Measurements from ENCODE around the gene KIDINS220.

Gene KIDINS220

DNA sequence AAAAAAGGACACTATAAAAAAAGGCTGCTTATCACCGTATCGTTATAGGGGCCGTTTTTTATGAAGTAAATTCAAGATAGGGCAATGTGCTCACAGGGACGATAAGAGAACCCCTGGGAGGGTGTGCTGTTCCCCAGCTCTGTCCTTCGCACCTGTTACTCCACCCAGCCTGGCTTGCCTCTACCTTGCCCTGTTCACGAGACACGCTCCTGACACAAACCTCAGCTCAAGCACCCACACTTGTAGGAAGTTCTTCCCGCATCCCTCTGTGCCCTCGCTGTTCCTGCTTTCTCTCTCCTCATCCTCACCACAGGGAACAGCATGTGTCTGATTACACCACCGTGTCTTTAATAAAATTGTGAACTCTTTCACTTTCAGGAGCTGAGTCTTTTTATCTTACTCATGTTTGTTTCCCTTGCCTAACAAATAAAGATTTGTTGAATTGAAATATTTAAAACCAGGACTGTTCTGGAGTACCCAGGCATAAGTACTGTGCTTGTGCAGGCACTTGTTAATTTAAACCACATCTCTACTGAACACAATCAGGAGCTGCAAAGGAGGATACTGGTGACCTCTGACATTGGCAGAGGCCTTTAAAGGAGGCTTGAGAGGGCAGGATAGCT is 26.0 kb upstream of the KIDINS220 start:
- Histone ChIP-seq H4K8ac (ENCODE audit: low read depth, low read length) (no peak overlapping the region), H2BK12ac (ENCODE audit: low read length) (no peak overlapping the region), H3K9ac (ENCODE audit: low read length) (no peak overlapping the region), H4K91ac (ENCODE audit: low read depth, low read length) (no peak overlapping the region), H3K36me3 (ENCODE audit: control insufficient read depth in 1 of 2, insufficient read depth in 2 of 2, low read length in 2 of 2) (peaks cover 0 to 2% of the 10 kb centered on the region in 2 experiments), H3K23ac (ENCODE audit: low read length) (no peak overlapping the region), H3K4me2 (ENCODE audit: low read length) (no peak overlapping the region), H2AFZ (ENCODE audit: insufficient read depth, low read length, poor library complexity) (no peak overlapping the region), H2BK5ac (ENCODE audit: low read depth, low read length, poor library complexity) (no peak overlapping the region), H3K14ac (ENCODE audit: low read length) (no peak overlapping the region), H3K27me3 (ENCODE audit: insufficient read depth, low read length) (no peaks in the 10 kb centered on the region), H3K27ac (ENCODE audit: low read depth, low read length) (no peak overlapping the region), H4K12ac (ENCODE audit: low read depth, low read length) (no peak overlapping the region), H3K4ac (ENCODE audit: low read depth, low read length) (no peak overlapping the region), H3K79me2 (ENCODE audit: control insufficient read depth, insufficient read depth, low read length, poor library complexity) (no peaks in the 10 kb centered on the region), H3K4me3 (ENCODE audit: low read depth, low read length) (no peak overlapping the region), H3K4me1 (ENCODE audit: control insufficient read depth in 1 of 2, insufficient read depth in 2 of 2, low read length in 2 of 2) (no peaks in the 10 kb centered on the region), H3K79me1 (ENCODE audit: low read length) (no peaks in the 10 kb centered on the region), H2BK120ac (ENCODE audit: insufficient read depth, low read length, poor library complexity) (no peak overlapping the region), H3K18ac (ENCODE audit: low read length) (no peak overlapping the region), H2AK5ac (ENCODE audit: low read length) (no peak overlapping the region), H3K9me3 (ENCODE audit: insufficient read depth, low read depth, low read length) (no peaks in the 10 kb centered on the region)
- DNase-seq: no peak
- no CpG with 5 or more reads among the region's 10 CpGs for WGBS (ENCODE audit: extremely low coverage, insufficient coverage, insufficient read length)

DNA sequence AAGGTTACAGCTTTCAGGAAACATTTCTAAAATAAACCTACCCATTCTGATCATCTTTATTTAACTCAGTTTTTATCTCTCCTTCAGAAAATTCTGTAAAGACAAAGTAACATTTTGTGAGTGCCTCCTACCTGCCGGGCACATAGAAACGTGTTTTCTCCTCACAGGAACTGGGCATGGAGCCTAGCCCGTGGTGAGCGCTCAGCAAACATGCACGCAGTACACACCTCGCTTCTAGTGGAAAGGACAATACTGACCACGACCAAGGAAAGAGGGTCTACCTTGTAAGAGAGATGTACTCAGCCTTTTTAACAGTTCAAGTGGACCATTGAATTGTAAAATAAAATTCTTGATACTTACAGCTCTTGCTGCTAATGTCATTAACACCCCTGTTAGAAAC is 24.8 kb upstream of the KIDINS220 start:
- no peak overlapping the region for H4K8ac ChIP-seq (ENCODE audit: low read depth, low read length)
- DNase-seq: no peak
- H2AK5ac ChIP-seq (ENCODE audit: low read length): no peak overlapping the region
- H3K79me1 ChIP-seq (ENCODE audit: low read length): no peaks in the 10 kb centered on the region
- no peak overlapping the region for H3K4me2 ChIP-seq (ENCODE audit: low read length)
- H3K4me1 ChIP-seq (ENCODE audit: control insufficient read depth in 1 of 2, insufficient read depth in 2 of 2, low read length in 2 of 2): no peaks in the 10 kb centered on the region
- peaks cover 0 to 2% of the 10 kb centered on the region in 2 experiments for H3K36me3 ChIP-seq (ENCODE audit: control insufficient read depth in 1 of 2, insufficient read depth in 2 of 2, low read length in 2 of 2)
- no peak overlapping the region for H3K4me3 ChIP-seq (ENCODE audit: low read depth, low read length)
- WGBS (ENCODE audit: extremely low coverage, insufficient coverage, insufficient read length): no CpG with 5 or more reads among the region's 7 CpGs
- H3K27ac ChIP-seq (ENCODE audit: low read depth, low read length): no peak overlapping the region
- no peak overlapping the region for H4K91ac ChIP-seq (ENCODE audit: low read depth, low read length)
- H3K27me3 ChIP-seq (ENCODE audit: insufficient read depth, low read length): no peaks in the 10 kb centered on the region
- no peak overlapping the region for H3K14ac ChIP-seq (ENCODE audit: low read length)
- H3K23ac ChIP-seq (ENCODE audit: low read length): no peak overlapping the region
- H3K79me2 ChIP-seq (ENCODE audit: control insufficient read depth, insufficient read depth, low read length, poor library complexity): no peaks in the 10 kb centered on the region
- no peak overlapping the region for H2BK12ac ChIP-seq (ENCODE audit: low read length)
- H4K12ac ChIP-seq (ENCODE audit: low read depth, low read length): no peak overlapping the region
- H2BK5ac ChIP-seq (ENCODE audit: low read depth, low read length, poor library complexity): no peak overlapping the region
- H3K9me3 ChIP-seq (ENCODE audit: insufficient read depth, low read depth, low read length): no peaks in the 10 kb centered on the region
- H3K18ac ChIP-seq (ENCODE audit: low read length): no peak overlapping the region
- no peak overlapping the region for H2BK120ac ChIP-seq (ENCODE audit: insufficient read depth, low read length, poor library complexity)
- no peak overlapping the region for H3K9ac ChIP-seq (ENCODE audit: low read length)
- H3K4ac ChIP-seq (ENCODE audit: low read depth, low read length): no peak overlapping the region
- H2AFZ ChIP-seq (ENCODE audit: insufficient read depth, low read length, poor library complexity): no peak overlapping the region

DNA sequence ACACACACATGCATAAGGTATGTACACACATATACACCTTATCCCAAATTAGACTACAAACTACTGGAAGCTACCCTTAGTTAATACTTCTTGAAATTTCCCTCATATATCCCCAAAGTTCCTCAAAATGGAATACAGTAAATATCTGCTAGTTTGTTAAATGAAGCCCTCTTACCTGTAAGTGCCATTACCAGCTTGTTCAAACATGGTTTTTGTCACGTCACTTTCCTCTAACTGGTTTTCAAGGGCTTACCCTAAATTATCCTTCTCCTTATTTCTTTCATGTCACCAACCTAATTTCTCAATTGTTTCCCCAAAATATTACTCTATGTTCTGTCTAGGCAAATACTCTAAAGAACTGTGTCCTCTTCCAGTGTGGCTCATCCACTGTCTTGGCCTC is 24.4 kb upstream of the KIDINS220 start:
- Histone ChIP-seq H3K23ac (ENCODE audit: low read length) (no peak overlapping the region), H4K12ac (ENCODE audit: low read depth, low read length) (no peak overlapping the region), H3K4ac (ENCODE audit: low read depth, low read length) (no peak overlapping the region), H3K79me2 (ENCODE audit: control insufficient read depth, insufficient read depth, low read length, poor library complexity) (no peaks in the 10 kb centered on the region), H2AK5ac (ENCODE audit: low read length) (no peak overlapping the region), H3K9ac (ENCODE audit: low read length) (no peak overlapping the region), H3K36me3 (ENCODE audit: control insufficient read depth in 1 of 2, insufficient read depth in 2 of 2, low read length in 2 of 2) (peaks cover 0 to 2% of the 10 kb centered on the region in 2 experiments), H3K4me3 (ENCODE audit: low read depth, low read length) (no peak overlapping the region), H3K79me1 (ENCODE audit: low read length) (no peaks in the 10 kb centered on the region), H4K8ac (ENCODE audit: low read depth, low read length) (no peak overlapping the region), H3K27ac (ENCODE audit: low read depth, low read length) (no peak overlapping the region), H3K4me1 (ENCODE audit: control insufficient read depth in 1 of 2, insufficient read depth in 2 of 2, low read length in 2 of 2) (no peaks in the 10 kb centered on the region), H3K27me3 (ENCODE audit: insufficient read depth, low read length) (no peaks in the 10 kb centered on the region), H3K14ac (ENCODE audit: low read length) (no peak overlapping the region), H3K18ac (ENCODE audit: low read length) (no peak overlapping the region), H3K9me3 (ENCODE audit: insufficient read depth, low read depth, low read length) (no peaks in the 10 kb centered on the region), H2BK12ac (ENCODE audit: low read length) (no peak overlapping the region), H2AFZ (ENCODE audit: insufficient read depth, low read length, poor library complexity) (no peak overlapping the region), H2BK120ac (ENCODE audit: insufficient read depth, low read length, poor library complexity) (no peak overlapping the region), H3K4me2 (ENCODE audit: low read length) (no peak overlapping the region), H2BK5ac (ENCODE audit: low read depth, low read length, poor library complexity) (no peak overlapping the region), H4K91ac (ENCODE audit: low read depth, low read length) (no peak overlapping the region)
- WGBS (ENCODE audit: extremely low coverage, insufficient coverage, insufficient read length): no CpG with 5 or more reads among the region's 1 CpG
- no peak for DNase-seq

DNA sequence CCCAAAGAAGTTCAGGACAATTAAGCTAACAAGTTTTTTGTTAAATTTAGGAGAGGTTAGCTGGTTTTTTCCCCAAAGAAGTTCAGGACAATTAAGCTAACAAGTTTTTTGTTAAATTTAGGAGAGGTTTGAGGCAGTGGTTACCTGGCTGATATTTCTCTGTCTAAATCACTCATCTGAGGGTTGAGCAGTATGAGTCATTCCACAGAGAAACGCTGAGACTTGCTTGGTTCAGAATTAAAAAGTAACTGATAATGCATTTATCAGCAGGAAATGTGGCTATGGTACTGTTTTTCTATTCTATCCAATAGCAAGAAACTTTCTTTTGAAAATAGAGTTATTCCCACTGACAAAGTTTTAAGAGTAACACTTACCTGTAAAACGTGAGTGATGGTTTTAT is 22.8 kb upstream of the KIDINS220 start:
- H3K4ac ChIP-seq (ENCODE audit: low read depth, low read length): no peak overlapping the region
- no peak overlapping the region for H2AK5ac ChIP-seq (ENCODE audit: low read length)
- H3K79me2 ChIP-seq (ENCODE audit: control insufficient read depth, insufficient read depth, low read length, poor library complexity): no peaks in the 10 kb centered on the region
- no peak overlapping the region for H3K23ac ChIP-seq (ENCODE audit: low read length)
- H3K27ac ChIP-seq (ENCODE audit: low read depth, low read length): no peak overlapping the region
- no peak overlapping the region for H2BK5ac ChIP-seq (ENCODE audit: low read depth, low read length, poor library complexity)
- H2BK12ac ChIP-seq (ENCODE audit: low read length): no peak overlapping the region
- H4K8ac ChIP-seq (ENCODE audit: low read depth, low read length): no peak overlapping the region
- H3K9ac ChIP-seq (ENCODE audit: low read length): no peak overlapping the region
- H3K79me1 ChIP-seq (ENCODE audit: low read length): no peaks in the 10 kb centered on the region
- H2BK120ac ChIP-seq (ENCODE audit: insufficient read depth, low read length, poor library complexity): no peak overlapping the region
- H3K4me2 ChIP-seq (ENCODE audit: low read length): no peak overlapping the region
- no peak overlapping the region for H3K18ac ChIP-seq (ENCODE audit: low read length)
- no peaks in the 10 kb centered on the region for H3K4me1 ChIP-seq (ENCODE audit: control insufficient read depth in 1 of 2, insufficient read depth in 2 of 2, low read length in 2 of 2)
- H3K27me3 ChIP-seq (ENCODE audit: insufficient read depth, low read length): no peaks in the 10 kb centered on the region
- H3K14ac ChIP-seq (ENCODE audit: low read length): no peak overlapping the region
- DNase-seq: no peak
- H2AFZ ChIP-seq (ENCODE audit: insufficient read depth, low read length, poor library complexity): no peak overlapping the region
- no CpG with 5 or more reads among the region's 2 CpGs for WGBS (ENCODE audit: extremely low coverage, insufficient coverage, insufficient read length)
- no peak overlapping the region for H4K12ac ChIP-seq (ENCODE audit: low read depth, low read length)
- H3K9me3 ChIP-seq (ENCODE audit: insufficient read depth, low read depth, low read length): no peaks in the 10 kb centered on the region
- H4K91ac ChIP-seq (ENCODE audit: low read depth, low read length): no peak overlapping the region
- peaks cover 0 to 2% of the 10 kb centered on the region in 2 experiments for H3K36me3 ChIP-seq (ENCODE audit: control insufficient read depth in 1 of 2, insufficient read depth in 2 of 2, low read length in 2 of 2)
- H3K4me3 ChIP-seq (ENCODE audit: low read depth, low read length): no peak overlapping the region

Data from trophoblast cell (in vitro differentiated cells and primary cell).